NCI-H146 treated with DMSO at 0.1 percent for 48 hours (cell line): ENCODE measurements around the gene SDR39U1.
A peak's percentile ranks its signal among the peaks of the same experiment; 100 is the strongest.
"Not testable (repeated sequence)": the region's sequence is repeated elsewhere in the genome, so short reads cannot be mapped to it uniquely, and the experiment has no call there.

Experiments used
- DNase-seq: peaks from one replicate; lab custom pipeline; 2025; ENCODE audit not compliant: unreplicated experiment; lab: John Stamatoyannopoulos, UW

SDR39U1 gene

GRCh38 chr14:24442240-24443052, at the start of gene SDR39U1:
Gene SDR39U1, minus strand, starts transcription at chr14:24442776. Its CDS starts 7 bp downstream, at chr14:24442769.
- DNase-seq: peak; percentile 96

GRCh38 chr14:24491586-24492408, 49.2 kb upstream of the SDR39U1 start:
- DNase-seq: not testable (repeated sequence)

GRCh38 chr14:24483604-24484252, 41.2 kb upstream of the SDR39U1 start:
- no peak for DNase-seq

- DNase-seq: not testable (repeated sequence)
Observed at GRCh38 chr14:24482699-24483303, 40.2 kb upstream of the SDR39U1 start.

- peak; percentile 17 for DNase-seq
Observed at GRCh38 chr14:24481622-24482324, 39.2 kb upstream of the SDR39U1 start.

- DNase-seq: not testable (repeated sequence)
Observed at GRCh38 chr14:24479999-24480398, 37.4 kb upstream of the SDR39U1 start.

- no peak for DNase-seq
Observed at GRCh38 chr14:24475261-24475660, 32.7 kb upstream of the SDR39U1 start.

GRCh38 chr14:24473211-24473610, 30.6 kb upstream of the SDR39U1 start:
- no peak for DNase-seq

- DNase-seq: not testable (repeated sequence)
Observed at GRCh38 chr14:24470450-24470849, 27.9 kb upstream of the SDR39U1 start.

GRCh38 chr14:24465805-24466204, 23.2 kb upstream of the SDR39U1 start:
- DNase-seq: no peak

- no peak for DNase-seq
Observed at GRCh38 chr14:24465368-24465767, 22.8 kb upstream of the SDR39U1 start.

GRCh38 chr14:24463884-24464785, 21.6 kb upstream of the SDR39U1 start:
- DNase-seq: no peak

GRCh38 chr14:24463017-24463883, 20.7 kb upstream of the SDR39U1 start:
- DNase-seq: no peak

GRCh38 chr14:24461336-24461735, 18.8 kb upstream of the SDR39U1 start:
- DNase-seq: no peak

GRCh38 chr14:24459331-24459730, 16.8 kb upstream of the SDR39U1 start:
- no peak for DNase-seq

- DNase-seq: no peak
Observed at GRCh38 chr14:24458736-24459135, 16.2 kb upstream of the SDR39U1 start.

GRCh38 chr14:24456980-24457379, 14.4 kb upstream of the SDR39U1 start:
- no peak for DNase-seq

- DNase-seq: not testable (repeated sequence)
Observed at GRCh38 chr14:24450828-24451227, 8.3 kb upstream of the SDR39U1 start.
